ENCODE measurements around the gene CDKAL1. TPM values are rescaled to one million over a fixed set of nuclear protein-coding genes. Genes with fewer than 3 reads are reported as not detected.

Gene CDKAL1
- total and polyA plus RNA-seq, 2 of the 13 experiments (the other 11 are each of a cell fraction or from before 2014, with no cell fraction given): 9.5 to 27.7 TPM

GRCh38 chr6:21202521-21202920 lies 668.3 kb downstream of the CDKAL1 start:
- H2AFZ ChIP-seq (ENCODE audit: low read length): no peak overlapping the region
- DNase-seq (ENCODE audit: low spot score) (no peak), ATAC-seq (no peak), FAIRE-seq (no peak)
- no peaks in the 10 kb centered on the region for H3K27me3 ChIP-seq (ENCODE audit: control insufficient read depth in 1 of 2, insufficient read depth in 2 of 2, low read length in 2 of 2)
- in situ Hi-C loops (cut with HindIII; ENCODE audit: extremely low pct_ligation_motif_present, low pct_unique_long_range_greater_than_20kb): no loop called here
- no peak overlapping the region for H3K4me2 ChIP-seq (ENCODE audit: low read depth, low read length)
- no peaks in the 10 kb centered on the region for H4K20me1 ChIP-seq (ENCODE audit: insufficient read depth, low read length)
- ChIA-PET POLR2A (no interaction called here), CTCF (ENCODE audit: low intra/inter-chr PET ratio, low total read pairs) (no interaction called here)
- intact Hi-C loops (cut with micrococcal nuclease; ENCODE audit: unreplicated experiment): no loop called here
- H3K4me3 ChIP-seq (replicated peaks in 1 of 3; ENCODE audit: insufficient read depth in 1 of 3, low read depth in 2 of 3, low read length in 3 of 3): no peak overlapping the region
- no peak for TF ChIP-seq MBD4 (IDR thresholded peaks at IDR 0.05; ENCODE audit: borderline replicate concordance, low read length)
- 0 out of 4 replicates have a peak, but pooled peaks of 1 of the 2 experiments have one; percentile 8 for TF ChIP-seq MAFK (conservative IDR thresholded peaks at IDR 0.05 in 1 of 2, IDR thresholded peaks at IDR 0.05 in 1 of 2; ENCODE audit: low read length in 2 of 2)
- BruUV-seq (replicated peaks): no TSS peak
- peaks cover 19% of the 10 kb centered on the region for H3K4me1 ChIP-seq (ENCODE audit: insufficient read depth, low read length)
- 91% methylated on average over 3 of the region's 3 CpGs for WGBS (ENCODE audit: low lambda C conversion rate)
- H3K9me3 ChIP-seq (ENCODE audit: low read length): no peaks in the 10 kb centered on the region
- no peak overlapping the region for H3K27ac ChIP-seq (ENCODE audit: extremely low read length, insufficient read depth, low read length)
- peaks cover 0 to 2% of the 10 kb centered on the region in 2 experiments; a peak in 3 of 5 replicates for H3K36me3 ChIP-seq (replicated peaks in 1 of 2; ENCODE audit: control insufficient read depth in 1 of 2, insufficient read depth in 2 of 2, low read length in 2 of 2)
- H3K9ac ChIP-seq (ENCODE audit: insufficient read depth, low read depth, low read length): no peak overlapping the region
- no peaks in the 10 kb centered on the region for H3K79me2 ChIP-seq (ENCODE audit: insufficient read depth, low read length)

DNA sequence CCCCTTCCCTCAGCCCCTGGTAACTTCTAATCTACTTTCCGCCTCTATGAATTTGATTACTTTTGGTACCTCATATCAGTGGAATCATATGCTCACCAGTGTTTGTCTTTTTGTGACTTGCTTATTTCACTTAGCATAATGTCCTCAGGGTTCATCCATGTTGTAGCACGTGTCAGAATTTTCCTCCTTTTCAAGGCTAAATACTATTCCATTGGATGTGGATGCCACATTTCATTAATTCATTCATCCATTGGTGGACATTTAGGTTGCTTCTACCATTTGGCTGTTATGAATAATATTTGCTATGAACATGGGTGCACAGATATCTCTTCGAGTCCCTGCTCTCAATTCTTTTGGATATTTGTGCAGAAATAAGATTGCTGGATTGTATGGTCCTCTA lies 670.7 kb downstream of the CDKAL1 start:
- FAIRE-seq (no peak), DNase-seq (ENCODE audit: low spot score) (no peak), ATAC-seq (no peak)
- H3K9ac ChIP-seq (ENCODE audit: insufficient read depth, low read depth, low read length): no peak overlapping the region
- no peak overlapping the region for H2AFZ ChIP-seq (ENCODE audit: low read length)
- H4K20me1 ChIP-seq (ENCODE audit: insufficient read depth, low read length): no peaks in the 10 kb centered on the region
- POLR2A ChIA-PET: no interaction called here
- H3K4me2 ChIP-seq (ENCODE audit: low read depth, low read length): no peak overlapping the region
- BruUV-seq (replicated peaks): no TSS peak
- WGBS (ENCODE audit: low lambda C conversion rate): 53% methylated on average over 3 of the region's 3 CpGs
- in situ Hi-C loops (cut with HindIII; ENCODE audit: extremely low pct_ligation_motif_present, low pct_unique_long_range_greater_than_20kb): no loop called here
- CTCF ChIA-PET (ENCODE audit: low intra/inter-chr PET ratio, low total read pairs): no interaction called here
- no peaks in the 10 kb centered on the region for H3K9me3 ChIP-seq (ENCODE audit: low read length)
- peaks cover 39% of the 10 kb centered on the region for H3K4me1 ChIP-seq (ENCODE audit: insufficient read depth, low read length)
- H3K27ac ChIP-seq (ENCODE audit: extremely low read length, insufficient read depth, low read length): no peak overlapping the region
- no peak overlapping the region for H3K4me3 ChIP-seq (replicated peaks in 1 of 3; ENCODE audit: insufficient read depth in 1 of 3, low read depth in 2 of 3, low read length in 3 of 3)
- no peaks in the 10 kb centered on the region for H3K27me3 ChIP-seq (ENCODE audit: control insufficient read depth in 1 of 2, insufficient read depth in 2 of 2, low read length in 2 of 2)
- intact Hi-C loops (cut with micrococcal nuclease; ENCODE audit: unreplicated experiment): no loop called here
- peaks cover 0 to 2% of the 10 kb centered on the region in 2 experiments; a peak in 3 of 5 replicates for H3K36me3 ChIP-seq (replicated peaks in 1 of 2; ENCODE audit: control insufficient read depth in 1 of 2, insufficient read depth in 2 of 2, low read length in 2 of 2)
- no peaks in the 10 kb centered on the region for H3K79me2 ChIP-seq (ENCODE audit: insufficient read depth, low read length)
- TF ChIP-seq TP53 (CRISPR knock-in tag; conservative IDR thresholded peaks at IDR 0.05) (no peak), SOX13 (IDR thresholded peaks at IDR 0.05) (no peak), SOX13 (CRISPR knock-in tag; conservative IDR thresholded peaks at IDR 0.05 in 1 of 2, IDR thresholded peaks at IDR 0.05 in 1 of 2) (no peak), ZNF414 (CRISPR knock-in tag; IDR thresholded peaks at IDR 0.05) (no peak), ZNF746 (CRISPR knock-in tag; IDR thresholded peaks at IDR 0.05) (no peak), TFDP1 (CRISPR knock-in tag; IDR thresholded peaks at IDR 0.05; ENCODE audit: borderline replicate concordance) (no peak), ZNF20 (CRISPR knock-in tag; IDR thresholded peaks at IDR 0.05) (no peak), ZNF790 (CRISPR knock-in tag; IDR thresholded peaks at IDR 0.05; ENCODE audit: borderline replicate concordance) (no peak), ZNF574 (CRISPR knock-in tag; IDR thresholded peaks at IDR 0.05) (no peak), SMC3 (IDR thresholded peaks at IDR 0.05; ENCODE audit: low read length) (no peak), ZNF138 (CRISPR knock-in tag; IDR thresholded peaks at IDR 0.05; ENCODE audit: low read depth) (no peak), PHF21A (CRISPR knock-in tag; IDR thresholded peaks at IDR 0.05) (no peak), ZNF83 (CRISPR knock-in tag; IDR thresholded peaks at IDR 0.05; ENCODE audit: borderline replicate concordance) (no peak)
